Mammary epithelial cell (primary cell): ENCODE results near the gene DTWD2.

ENCODE experiments used
- EZH2 ChIP-seq: IDR thresholded peaks from 2 replicates; pipeline ENCODE4 v1.6.1; 2012; ENCODE audit warnings: low read length, inconsistent platforms, borderline replicate concordance
- TF ChIP-seq, protein P1 (sequence below), 2 donors: IDR thresholded peaks in 1 of 2; conservative IDR thresholded peaks in 1 of 2; 2 replicates each; pipeline ENCODE4 v1.5.1; 2011 to 2012; ENCODE audit warnings: inconsistent platforms in 2 of 2, low read length in 2 of 2, mild to moderate bottlenecking in 2 of 2, control low read depth in 1 of 2, low read depth in 1 of 2; ENCODE audit not compliant: insufficient read depth in 1 of 2; ENCODE audit errors: extremely low read depth in 1 of 2

DNA sequence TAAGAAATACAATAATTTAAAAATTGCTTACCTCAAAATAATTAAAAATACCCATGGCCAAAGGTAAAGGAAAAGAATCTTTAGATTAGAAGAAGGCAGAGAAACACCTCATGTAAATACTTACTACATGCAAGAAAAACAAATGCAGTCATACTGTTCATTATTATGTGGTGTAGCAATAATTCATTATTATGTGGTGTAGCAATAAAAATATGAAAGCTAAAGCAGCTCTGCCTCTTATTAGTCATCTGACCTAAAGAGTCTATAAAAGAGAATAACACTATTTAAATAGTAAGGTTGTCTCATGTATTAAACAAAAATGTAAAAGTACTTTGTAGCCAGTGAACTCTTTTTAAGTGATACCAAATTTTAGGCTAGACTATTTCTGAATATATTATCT lies 6.6 kb downstream of the DTWD2 start:
- TF ChIP-seq, protein P1, sequence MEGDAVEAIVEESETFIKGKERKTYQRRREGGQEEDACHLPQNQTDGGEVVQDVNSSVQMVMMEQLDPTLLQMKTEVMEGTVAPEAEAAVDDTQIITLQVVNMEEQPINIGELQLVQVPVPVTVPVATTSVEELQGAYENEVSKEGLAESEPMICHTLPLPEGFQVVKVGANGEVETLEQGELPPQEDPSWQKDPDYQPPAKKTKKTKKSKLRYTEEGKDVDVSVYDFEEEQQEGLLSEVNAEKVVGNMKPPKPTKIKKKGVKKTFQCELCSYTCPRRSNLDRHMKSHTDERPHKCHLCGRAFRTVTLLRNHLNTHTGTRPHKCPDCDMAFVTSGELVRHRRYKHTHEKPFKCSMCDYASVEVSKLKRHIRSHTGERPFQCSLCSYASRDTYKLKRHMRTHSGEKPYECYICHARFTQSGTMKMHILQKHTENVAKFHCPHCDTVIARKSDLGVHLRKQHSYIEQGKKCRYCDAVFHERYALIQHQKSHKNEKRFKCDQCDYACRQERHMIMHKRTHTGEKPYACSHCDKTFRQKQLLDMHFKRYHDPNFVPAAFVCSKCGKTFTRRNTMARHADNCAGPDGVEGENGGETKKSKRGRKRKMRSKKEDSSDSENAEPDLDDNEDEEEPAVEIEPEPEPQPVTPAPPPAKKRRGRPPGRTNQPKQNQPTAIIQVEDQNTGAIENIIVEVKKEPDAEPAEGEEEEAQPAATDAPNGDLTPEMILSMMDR (conservative IDR thresholded peaks at IDR 0.05 in 1 of 2, IDR thresholded peaks at IDR 0.05 in 1 of 2; ENCODE audit: extremely low read depth in 1 of 2, insufficient read depth in 1 of 2, low read depth in 1 of 2, low read length in 2 of 2): no peak
- no peak for TF ChIP-seq EZH2
